Endothelial cell of umbilical vein (primary cell): ENCODE data around the gene BTNL9.

Experiments used
- CTCF ChIP-seq, 2 donors: IDR thresholded peaks; 1 replicate in 1 of 2; 2 replicates in 1 of 2; pipeline ENCODE4 v1.5.1; 2011; ENCODE audit warnings: low read length in 2 of 2, mild to moderate bottlenecking in 2 of 2, moderate library complexity in 2 of 2, control low read depth in 1 of 2, inconsistent platforms in 1 of 2, low read depth in 1 of 2; ENCODE audit not compliant: insufficient read depth in 1 of 2; ENCODE audit errors: extremely low read depth in 1 of 2
- EZH2 ChIP-seq: IDR thresholded peaks from 2 replicates; pipeline ENCODE4 v1.6.1; 2012; ENCODE audit warnings: borderline replicate concordance, low read depth, mild to moderate bottlenecking, moderate library complexity, low read length, inconsistent platforms; ENCODE audit not compliant: severe bottlenecking
- FOS ChIP-seq: IDR thresholded peaks from 2 replicates; pipeline ENCODE4 v1.6.1; 2011; ENCODE audit warnings: mild to moderate bottlenecking, low read length, moderate library complexity, borderline replicate concordance; ENCODE audit not compliant: insufficient read depth
- GATA2 ChIP-seq: IDR thresholded peaks from 2 replicates; pipeline ENCODE4 v1.7.0; 2011; ENCODE audit warnings: low read depth, mild to moderate bottlenecking, moderate library complexity, mixed read lengths, low read length; ENCODE audit not compliant: insufficient read length, insufficient read depth
- JUN ChIP-seq: IDR thresholded peaks from 2 replicates; pipeline ENCODE4 v1.6.1; 2011; ENCODE audit warnings: borderline replicate concordance, low read depth; ENCODE audit not compliant: insufficient read length, insufficient read depth
- MYC ChIP-seq: IDR thresholded peaks from one replicate; pipeline ENCODE4 v1.6.1; 2011; ENCODE audit warnings: mild to moderate bottlenecking, low read depth, low read length
- POLR2A ChIP-seq: IDR thresholded peaks from 2 replicates; pipeline ENCODE4 v1.6.1; 2012; ENCODE audit warnings: low read depth, mild to moderate bottlenecking, control low read depth, low read length
- POLR2AphosphoS5 ChIP-seq: IDR thresholded peaks from 2 replicates; pipeline ENCODE4 v1.6.1; 2012; ENCODE audit warnings: low read depth, mild to moderate bottlenecking, control low read depth, low read length, moderate library complexity; ENCODE audit not compliant: insufficient read depth
- TF ChIP-seq, protein P1 (sequence below): IDR thresholded peaks from 2 replicates; pipeline ENCODE4 v1.6.1; 2011; ENCODE audit not compliant: insufficient read depth, insufficient read length

- TF ChIP-seq CTCF (IDR thresholded peaks at IDR 0.05; ENCODE audit: extremely low read depth in 1 of 2, insufficient read depth in 1 of 2, low read depth in 1 of 2, low read length in 2 of 2) (no peak), JUN (no peak), POLR2AphosphoS5 (no peak), POLR2A (no peak), MYC (no peak), EZH2 (no peak), FOS (no peak), GATA2 (no peak)
- TF ChIP-seq, protein P1, sequence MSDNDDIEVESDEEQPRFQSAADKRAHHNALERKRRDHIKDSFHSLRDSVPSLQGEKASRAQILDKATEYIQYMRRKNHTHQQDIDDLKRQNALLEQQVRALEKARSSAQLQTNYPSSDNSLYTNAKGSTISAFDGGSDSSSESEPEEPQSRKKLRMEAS, result no peak
Measured at GRCh38 chr5:181043285-181044092, 3.4 kb downstream of the BTNL9 start.
